Fibroblast of skin of left biceps (primary cell): ENCODE results near the gene TAOK2.
"Not testable (repeated sequence)": the region's sequence is repeated elsewhere in the genome, so short reads cannot be mapped to it uniquely, and the experiment has no call there.

Source experiments
- DNase-seq, 2 experiments: peaks; one replicate each; pipeline ENCODE4 v3.0.0-alpha.2; 2013; ENCODE audit warnings: low read depth in 2 of 2

Gene TAOK2

DNA sequence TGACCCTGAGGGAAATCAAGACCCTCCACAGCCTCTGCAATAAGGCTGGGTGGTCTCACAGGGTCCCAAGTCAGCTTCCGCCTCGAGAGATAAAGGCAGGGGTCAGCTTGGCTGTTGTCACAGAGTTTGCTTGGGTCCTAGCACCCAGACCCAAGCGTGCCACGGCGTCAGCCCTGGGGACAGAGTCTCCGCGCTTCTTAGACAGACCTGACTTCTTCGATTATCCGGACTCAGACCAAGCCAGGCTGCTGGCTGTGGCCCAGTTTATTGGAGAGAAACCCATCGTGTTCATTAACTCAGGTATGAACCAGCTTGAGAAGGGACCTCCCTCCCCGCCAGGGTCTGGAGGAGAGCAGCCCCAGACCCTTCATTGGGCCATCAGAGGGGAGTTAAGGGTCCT, 49.9 kb downstream of the TAOK2 start:
- no peak for DNase-seq

DNA sequence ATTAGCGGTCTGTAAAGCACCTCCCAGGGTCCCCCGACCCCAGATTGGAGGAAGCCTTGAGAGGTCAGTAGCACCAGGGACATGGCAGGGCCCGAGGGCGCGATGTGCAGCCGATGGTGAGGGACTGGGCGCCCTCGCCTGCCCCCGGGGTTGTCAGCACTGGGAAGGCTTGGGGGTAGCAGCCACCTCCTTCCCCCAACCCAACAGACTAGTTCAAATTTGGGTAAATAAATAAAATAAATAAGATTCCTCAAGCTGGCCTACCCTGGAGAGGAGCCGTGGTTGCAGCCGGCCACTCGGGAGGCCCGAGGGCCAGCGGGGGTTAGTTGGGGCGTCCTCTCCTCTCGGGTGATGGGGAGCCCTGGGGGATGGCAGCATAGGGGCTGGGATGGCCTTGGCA, 50.8 kb downstream of the TAOK2 start:
- DNase-seq: no peak

- DNase-seq: no peak
Observed at GRCh38 chr16:30025156-30025555, 51.5 kb downstream of the TAOK2 start.

DNA sequence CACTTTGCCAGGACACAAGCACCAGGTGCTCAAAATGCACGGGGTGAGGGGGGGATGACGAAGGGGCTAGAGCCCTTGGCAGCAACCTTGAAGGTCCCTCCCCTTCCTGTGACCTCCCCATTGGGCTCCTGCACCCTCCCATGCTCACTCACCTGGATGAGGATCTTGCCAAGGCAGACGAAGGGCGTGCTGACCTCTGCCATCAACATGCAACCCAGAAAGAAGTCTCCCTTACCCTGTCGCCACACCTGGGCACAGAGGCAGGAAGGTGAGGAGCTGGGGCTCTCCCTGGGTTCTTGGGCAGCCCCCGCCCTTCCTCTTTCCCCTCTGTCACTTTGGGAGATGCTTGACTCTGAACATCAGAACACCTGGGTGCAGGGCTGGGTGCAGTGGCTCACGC, 51.9 kb downstream of the TAOK2 start:
- DNase-seq: no peak

GRCh38 chr16:30026449-30026848, 52.8 kb downstream of the TAOK2 start:
- DNase-seq: no peak

DNA sequence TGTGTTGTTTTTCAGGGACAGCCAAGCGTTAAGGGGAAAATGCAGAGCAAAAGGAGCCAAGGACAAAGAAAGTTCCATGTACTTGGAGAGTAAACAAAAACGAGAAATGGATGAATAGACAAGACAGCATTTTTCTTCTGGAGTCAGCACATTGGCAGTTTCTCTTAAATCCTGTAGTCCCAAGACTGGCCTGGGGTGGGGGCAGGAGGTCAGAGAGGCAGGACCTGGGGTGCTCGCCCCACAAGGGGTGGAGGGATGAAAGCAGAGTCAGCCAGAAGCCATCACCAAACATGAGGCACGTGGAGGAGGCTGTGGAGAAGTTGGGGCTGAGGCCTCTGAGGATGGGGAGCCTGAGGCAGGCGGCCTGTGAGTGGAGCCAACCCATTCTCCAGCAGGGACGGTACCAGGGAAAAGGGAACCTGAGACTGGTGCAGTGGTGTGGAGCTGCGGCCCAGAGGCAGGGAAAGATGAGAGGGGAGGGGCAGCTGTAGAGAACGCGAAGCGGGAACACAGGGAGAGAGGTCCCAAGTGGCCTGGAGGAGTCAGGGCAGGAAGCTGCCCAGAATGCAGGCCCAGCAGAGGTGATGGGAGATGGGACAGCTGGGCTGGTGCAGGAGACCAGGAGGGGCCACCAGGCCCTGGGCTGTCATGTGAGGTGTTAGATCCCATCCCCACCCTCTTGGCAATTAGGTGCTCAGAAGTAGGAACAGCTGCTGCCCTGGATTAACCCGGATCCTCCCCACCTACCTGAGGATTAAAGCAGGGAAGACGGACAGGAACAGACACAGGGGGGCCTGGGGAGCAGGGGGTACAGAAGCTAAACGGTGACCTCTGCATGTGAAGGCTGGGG, 54.1 kb downstream of the TAOK2 start:
- no peak for DNase-seq

GRCh38 chr16:30028438-30029076, 54.9 kb downstream of the TAOK2 start:
- DNase-seq: no peak

- no peak for DNase-seq
Observed at GRCh38 chr16:30030011-30030685, 56.5 kb downstream of the TAOK2 start.

DNA sequence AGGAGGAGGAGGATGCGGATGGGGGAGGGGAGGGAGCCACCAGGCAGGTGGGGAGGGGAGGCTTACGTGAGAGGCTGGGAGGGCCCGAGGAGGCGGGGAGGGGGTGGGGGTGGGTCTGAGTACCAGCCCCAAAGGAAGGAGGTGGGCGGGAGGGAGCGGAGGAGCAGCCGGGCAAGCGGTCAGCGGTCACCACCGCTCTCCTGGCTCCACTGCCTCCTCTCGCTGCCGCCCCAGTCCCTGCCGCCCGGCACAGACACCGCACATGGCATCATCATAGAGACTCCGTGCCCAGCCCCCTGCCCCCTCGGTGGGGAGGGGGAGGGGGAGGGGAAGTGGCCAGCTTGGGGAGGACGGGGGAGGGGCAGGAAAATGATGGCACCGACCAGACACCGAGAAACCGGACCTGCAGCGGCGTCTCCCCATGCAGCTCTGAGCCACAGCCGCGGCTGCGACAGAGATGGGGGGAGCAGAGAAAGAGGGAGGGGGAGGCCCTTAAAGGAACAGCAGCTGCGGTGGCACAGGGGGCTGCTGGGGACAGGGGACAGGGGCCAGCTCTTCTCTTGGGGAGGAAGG, 57.3 kb downstream of the TAOK2 start, which contains the start of gene TLCD3B:
Gene TLCD3B, minus strand, starts transcription at position 431 of the 573 bp plus-strand sequence. CDS start 744 bp downstream, outside the sequence.
- DNase-seq: no peak

DNA sequence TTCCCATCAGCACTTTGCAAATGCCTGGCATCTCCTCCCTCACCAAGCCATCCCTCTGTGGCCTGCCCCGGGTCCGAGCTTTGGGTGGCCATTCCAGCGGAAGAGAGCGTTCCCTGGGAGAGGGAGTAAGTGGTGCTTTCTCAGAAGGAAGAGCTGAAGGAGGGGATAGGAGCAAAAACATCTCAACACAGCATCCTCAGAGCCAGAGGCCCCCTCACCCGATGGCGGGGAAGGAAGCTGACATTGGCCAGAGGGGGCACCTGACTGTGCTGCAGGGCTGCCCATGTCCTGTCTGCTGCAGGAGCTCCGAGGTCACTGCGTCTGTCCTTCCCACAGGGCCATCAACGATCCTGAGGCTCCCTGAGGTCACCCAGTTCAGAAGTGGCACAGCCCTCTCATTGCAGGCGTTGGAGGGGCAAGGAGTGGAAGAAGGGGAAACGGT, 57.8 kb downstream of the TAOK2 start:
- DNase-seq: no peak

DNA sequence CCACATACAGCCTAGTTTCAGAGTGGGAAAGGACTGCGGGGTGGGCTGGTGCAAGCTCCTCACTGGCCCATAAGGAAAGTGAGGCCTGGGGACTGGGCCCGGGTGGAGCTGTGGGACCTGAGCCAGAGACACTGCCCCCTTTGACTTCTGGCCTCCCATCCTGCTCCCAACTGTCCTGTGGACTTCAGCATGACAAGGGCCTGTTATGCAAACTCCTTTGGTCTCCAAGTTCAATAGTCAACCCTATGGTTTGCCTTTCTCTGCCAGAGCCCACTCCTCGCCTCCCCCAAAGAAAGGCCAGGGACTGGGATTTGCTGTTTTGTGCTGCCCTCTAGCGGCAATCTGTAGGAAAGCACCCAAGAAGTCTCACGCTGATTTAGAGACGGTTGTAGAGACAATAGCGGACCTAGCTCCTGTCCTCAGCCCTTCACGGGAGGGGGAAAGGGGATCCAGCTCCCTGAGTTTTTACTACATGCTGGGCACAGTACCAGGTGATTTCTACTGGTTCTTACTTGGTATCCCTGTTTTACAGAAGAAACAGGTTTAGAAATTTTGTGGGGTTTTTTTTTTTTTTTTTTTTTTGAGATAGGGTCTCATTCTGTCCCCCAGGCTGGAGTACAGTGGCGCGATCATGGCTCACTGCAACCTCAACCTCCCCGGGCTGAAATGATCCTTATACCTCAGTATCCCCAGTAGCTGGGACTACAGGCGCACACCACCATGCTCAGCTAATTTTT, 58.6 kb downstream of the TAOK2 start:
- DNase-seq: no peak

DNA sequence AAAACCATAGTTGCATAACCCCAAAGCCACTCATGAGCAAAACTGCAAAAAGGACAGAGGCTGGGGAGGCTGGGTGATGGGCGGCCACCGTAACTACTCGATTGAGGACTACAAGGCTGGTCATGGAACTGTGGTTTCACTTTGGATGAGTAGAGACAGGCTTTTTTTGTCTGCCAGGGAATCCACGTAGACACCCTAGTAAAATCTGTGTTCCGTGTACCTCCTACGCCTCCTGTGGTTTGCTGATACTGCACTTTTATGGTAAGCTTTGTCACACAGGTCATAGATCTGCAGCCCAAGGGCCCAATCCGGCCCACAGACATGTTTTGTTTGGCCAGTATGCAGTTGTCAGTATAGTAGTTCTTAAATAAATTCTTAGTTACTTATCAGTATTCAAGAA, 59.6 kb downstream of the TAOK2 start:
- no peak for DNase-seq

- no peak for DNase-seq
Observed at GRCh38 chr16:30040221-30040620, 66.6 kb downstream of the TAOK2 start.

GRCh38 chr16:30040690-30041089, 67.0 kb downstream of the TAOK2 start:
- not testable (repeated sequence) for DNase-seq

- no peak for DNase-seq
Observed at GRCh38 chr16:30041841-30042240, 68.2 kb downstream of the TAOK2 start.
